Body of pancreas (tissue), 4 donors: ENCODE results near the gene SARM1. TPM values are rescaled to one million over a fixed set of nuclear protein-coding genes. Genes with fewer than 3 reads are reported as not detected.
"Not testable (repeated sequence)": the region's sequence is repeated elsewhere in the genome, so short reads cannot be mapped to it uniquely, and the experiment has no call there.

Experiments used
- ATAC-seq: fragments of 150-250 bp; one replicate; pipeline ENCODE4 v1.9.1; 2016
- DNase-seq, 4 donors: peaks; one replicate each; pipeline ENCODE4 v3.0.0-alpha.2; 2019
- H3K27ac ChIP-seq, 4 donors: fragments of 200-600 bp; sonication (generic); 1 replicate in 3 of 4; 2 replicates in 1 of 4; pipeline versions ENCODE4 v1.5.1 to v1.6.1; 2016 to 2019; ENCODE audit warnings: mild to moderate bottlenecking in 1 of 4, mixed read lengths in 1 of 4, moderate library complexity in 1 of 4
- H3K27me3 ChIP-seq, 2 donors: fragments of 200-600 bp; sonication (generic); one replicate each; pipeline ENCODE4 v1.6.0; 2016; ENCODE audit warnings: mild to moderate bottlenecking in 1 of 2
- H3K36me3 ChIP-seq, 2 donors: fragments of 200-600 bp; sonication (generic); replicated peaks in 1 of 2; 2 replicates each; pipeline ENCODE4 v1.5.1; 2016; ENCODE audit warnings: low read depth in 2 of 2; ENCODE audit not compliant: insufficient read depth in 1 of 2
- H3K4me1 ChIP-seq: fragments of 200-600 bp; sonication (generic); one replicate; pipeline ENCODE4 v1.6.0; 2016
- H3K4me3 ChIP-seq, 2 donors: fragments of 200-600 bp; sonication (generic); 1 replicate in 1 of 2; 2 replicates in 1 of 2; pipeline ENCODE4 v1.5.1; 2016 to 2019
- H3K9me3 ChIP-seq, 3 donors: fragments of 200-600 bp; sonication (generic); 1 replicate in 2 of 3; 2 replicates in 1 of 3; pipeline ENCODE4 v1.5.1; 2016
- CTCF ChIP-seq, 7 experiments: fragments of 450-650 bp in 4 of 7; fragments of 200-600 bp in 3 of 7; sonication (generic) in 3 of 7; IDR thresholded peaks; one replicate each; pipeline ENCODE4 v1.5.1; 2016 to 2019; ENCODE audit warnings: antibody characterized with exemption in 7 of 7
- POLR2A ChIP-seq, 3 donors: fragments of 450-650 bp; IDR thresholded peaks; one replicate each; pipeline ENCODE4 v1.6.1; 2016; ENCODE audit warnings: antibody characterized with exemption in 3 of 3, mild to moderate bottlenecking in 2 of 3
- WGBS, 2 donors: methylation state at CpG; one replicate each; pipeline ENCODE4 v1.1.5; 2017; 5-methylcytosine and 5-hydroxymethylcytosine counted together
- intact Hi-C: fragments of 100-400 bp; cut with DNase I; formaldehyde crosslinking; loops from one replicate; pipeline ENCODE4 v1.15.1; 2023
- total RNA-seq, 2 donors: library from RNA; depleted of rRNA; stranded (reverse); fragments of >200 nt; gene quantifications; one replicate each; pipeline ENCODE4 v1.1.0, GENCODE V29; 2016

Gene SARM1
- total RNA-seq, 2 donors from 2014 or later: 13.7 to 33.9 TPM

GRCh38 chr17:28433721-28434120 is 62.2 kb downstream of the SARM1 start:
- Histone ChIP-seq H3K4me3 (no peak overlapping the region), H3K27me3 (no peaks in the 10 kb centered on the region), H3K4me1 (peaks cover 6% of the 10 kb centered on the region), H3K27ac (no peak overlapping the region), H3K36me3 (no peaks in the 10 kb centered on the region), H3K9me3 (no peaks in the 10 kb centered on the region)
- WGBS, 2 donors: 53 to 72% methylated on average over 1 of the region's 1 CpG
- TF ChIP-seq POLR2A (IDR thresholded peaks at IDR 0.05) (no peak), CTCF (IDR thresholded peaks at IDR 0.05) (no peak)
- intact Hi-C loops: no loop called here
- no peak for DNase-seq
- ATAC-seq: no peak

GRCh38 chr17:28434326-28434725 is 62.8 kb downstream of the SARM1 start:
- H3K36me3 ChIP-seq, intact Hi-C loops, H3K27me3 ChIP-seq, H3K4me3 ChIP-seq, H3K9me3 ChIP-seq, ATAC-seq, H3K4me1 ChIP-seq, H3K27ac ChIP-seq, DNase-seq: not testable (repeated sequence)
- WGBS, 2 donors: 44 to 50% methylated on average over 8 of the region's 8 CpGs

- 80 to 82% methylated on average over 9 of the region's 9 CpGs for WGBS, 2 donors
- Histone ChIP-seq H3K4me1 (no peaks in the 10 kb centered on the region), H3K36me3 (no peaks in the 10 kb centered on the region), H3K27ac (no peak overlapping the region), H3K27me3 (no peaks in the 10 kb centered on the region), H3K4me3 (no peak overlapping the region), H3K9me3 (no peaks in the 10 kb centered on the region)
- ATAC-seq (no peak), DNase-seq (no peak)
- intact Hi-C loops: no loop called here
- TF ChIP-seq CTCF (IDR thresholded peaks at IDR 0.05) (no peak), POLR2A (IDR thresholded peaks at IDR 0.05) (no peak)
Measured at GRCh38 chr17:28443901-28444638, 72.6 kb downstream of the SARM1 start.

- DNase-seq (no peak), ATAC-seq (no peak)
- no peaks in the 10 kb centered on the region for H3K9me3 ChIP-seq
- intact Hi-C loops: no loop called here
- no peaks in the 10 kb centered on the region for H3K4me1 ChIP-seq
- 58 to 66% methylated on average over 8 of the region's 8 CpGs for WGBS, 2 donors
- TF ChIP-seq CTCF (IDR thresholded peaks at IDR 0.05) (no peak), POLR2A (IDR thresholded peaks at IDR 0.05) (no peak)
- H3K27me3 ChIP-seq: no peaks in the 10 kb centered on the region
- H3K27ac ChIP-seq: no peak overlapping the region
- H3K36me3 ChIP-seq: no peaks in the 10 kb centered on the region
- H3K4me3 ChIP-seq: no peak overlapping the region
Measured at GRCh38 chr17:28446716-28447395, 75.4 kb downstream of the SARM1 start.

GRCh38 chr17:28447396-28447760 is 75.9 kb downstream of the SARM1 start:
- Histone ChIP-seq H3K9me3 (no peaks in the 10 kb centered on the region), H3K27me3 (no peaks in the 10 kb centered on the region), H3K4me1 (no peaks in the 10 kb centered on the region), H3K4me3 (no peak overlapping the region), H3K27ac (no peak overlapping the region), H3K36me3 (no peaks in the 10 kb centered on the region)
- no peak for TF ChIP-seq CTCF (IDR thresholded peaks at IDR 0.05)
- DNase-seq (no peak), ATAC-seq (no peak)
- 53 to 64% methylated on average over 5 of the region's 5 CpGs for WGBS, 2 donors
- intact Hi-C loops: no loop called here
